Cardiac muscle cell (in vitro differentiated cells and primary cell): ENCODE measurements around the gene UBAC1. TPM values are rescaled to one million over a fixed set of nuclear protein-coding genes. Genes with fewer than 3 reads are reported as not detected.

Experiments used
- DNase-seq, 2 donors: peaks; one replicate each; pipeline versions ENCODE4 v3.0.0 to v3.0.0-alpha.2; 2010 to 2017; ENCODE audit warnings: low read depth in 1 of 2, low spot score in 1 of 2
- H3K27ac ChIP-seq: fragments of 200-600 bp; sonication (generic); 2 replicates; pipeline ENCODE4 v1.5.1; 2016
- H3K27me3 ChIP-seq: fragments of 200-600 bp; sonication (generic); 2 replicates; pipeline ENCODE4 v1.6.0; 2016; ENCODE audit warnings: control low read depth
- H3K36me3 ChIP-seq: fragments of 200-600 bp; sonication (generic); 2 replicates; pipeline ENCODE4 v1.5.1; 2016; ENCODE audit warnings: control low read depth
- H3K4me1 ChIP-seq: fragments of 200-600 bp; sonication (generic); 2 replicates; pipeline ENCODE4 v1.8.1; 2017; ENCODE audit warnings: low read depth, mild to moderate bottlenecking, mixed run types
- H3K4me3 ChIP-seq: fragments of 200-600 bp; sonication (generic); 2 replicates; pipeline ENCODE4 v1.5.1; 2016; ENCODE audit warnings: mild to moderate bottlenecking
- H3K9me3 ChIP-seq: fragments of 200-600 bp; sonication (generic); 2 replicates; pipeline ENCODE4 v1.5.1; 2017; ENCODE audit warnings: low read depth, mild to moderate bottlenecking, control low read depth
- polyA plus RNA-seq: library from polyadenylated mRNA; unstranded; fragments of >200 nt; fragmentation: Nextera tagmentation; extraction: Ambion mirVana; gene quantifications from 2 replicates; pipeline ENCODE4 v1.2.1, GENCODE V29; 2016
- total RNA-seq: library from RNA; depleted of rRNA; stranded (reverse); fragments of >200 nt; gene quantifications from 2 replicates; pipeline ENCODE4 v1.2.3, GENCODE V29; 2016
- TF ChIP-seq, protein P1 (sequence below): IDR thresholded peaks from 2 replicates; pipeline ENCODE4 v1.5.1; 2012; ENCODE audit warnings: low read depth, mild to moderate bottlenecking, low read length

Gene UBAC1
- total and polyA plus RNA-seq, 2 experiments from 2014 or later = 60.1 to 66.4 TPM

DNA sequence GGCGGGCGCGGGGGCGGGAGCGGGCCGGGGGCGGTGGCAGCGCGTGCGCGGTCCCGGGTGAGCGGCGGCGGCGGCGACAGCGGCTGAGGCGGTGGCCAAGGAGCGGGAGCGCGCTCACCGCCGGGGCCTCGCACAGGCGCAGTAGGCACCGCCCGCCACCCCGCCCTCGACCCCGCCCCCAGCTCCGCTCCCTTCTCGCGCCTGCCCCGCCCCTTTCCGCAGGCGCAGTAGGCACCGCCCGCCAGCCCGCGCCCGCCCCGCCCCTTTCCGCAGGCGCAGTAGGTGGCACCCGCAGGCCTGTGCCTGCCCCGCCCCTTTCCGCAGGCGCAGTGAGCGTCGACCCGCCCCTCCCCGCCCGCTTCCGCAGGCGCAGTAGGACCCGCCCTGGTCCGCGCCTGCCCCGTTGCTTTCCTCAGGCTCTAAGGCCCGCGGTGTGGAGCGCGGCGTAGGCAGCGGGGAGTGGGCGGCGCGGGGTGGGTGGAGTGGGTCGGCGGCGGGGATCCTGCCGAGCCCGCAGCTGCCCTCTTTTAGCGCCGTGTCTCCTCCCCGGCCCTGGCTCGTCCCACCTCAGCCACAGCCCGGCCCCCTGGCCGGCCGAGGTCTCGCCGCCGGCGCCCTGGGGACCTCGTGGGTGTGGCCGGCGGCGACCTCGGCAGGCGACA lies 53.6 kb downstream of the UBAC1 start, which contains the start of gene CAMSAP1:
TSS of gene CAMSAP1 (minus strand) at position 116 of the 662 bp plus-strand sequence. CDS start 387 bp downstream, outside the sequence.
- peak; percentile 97 for DNase-seq
- H3K9me3 ChIP-seq = no peaks in the 10 kb centered on the region
- peaks cover 11% of the 10 kb centered on the region for H3K4me1 ChIP-seq
- H3K27ac ChIP-seq = peak within 1 kb of the TSS; percentile 47
- H3K27me3 ChIP-seq = no peaks in the 10 kb centered on the region
- no peaks in the 10 kb centered on the region for H3K36me3 ChIP-seq
- TF ChIP-seq, protein P1, sequence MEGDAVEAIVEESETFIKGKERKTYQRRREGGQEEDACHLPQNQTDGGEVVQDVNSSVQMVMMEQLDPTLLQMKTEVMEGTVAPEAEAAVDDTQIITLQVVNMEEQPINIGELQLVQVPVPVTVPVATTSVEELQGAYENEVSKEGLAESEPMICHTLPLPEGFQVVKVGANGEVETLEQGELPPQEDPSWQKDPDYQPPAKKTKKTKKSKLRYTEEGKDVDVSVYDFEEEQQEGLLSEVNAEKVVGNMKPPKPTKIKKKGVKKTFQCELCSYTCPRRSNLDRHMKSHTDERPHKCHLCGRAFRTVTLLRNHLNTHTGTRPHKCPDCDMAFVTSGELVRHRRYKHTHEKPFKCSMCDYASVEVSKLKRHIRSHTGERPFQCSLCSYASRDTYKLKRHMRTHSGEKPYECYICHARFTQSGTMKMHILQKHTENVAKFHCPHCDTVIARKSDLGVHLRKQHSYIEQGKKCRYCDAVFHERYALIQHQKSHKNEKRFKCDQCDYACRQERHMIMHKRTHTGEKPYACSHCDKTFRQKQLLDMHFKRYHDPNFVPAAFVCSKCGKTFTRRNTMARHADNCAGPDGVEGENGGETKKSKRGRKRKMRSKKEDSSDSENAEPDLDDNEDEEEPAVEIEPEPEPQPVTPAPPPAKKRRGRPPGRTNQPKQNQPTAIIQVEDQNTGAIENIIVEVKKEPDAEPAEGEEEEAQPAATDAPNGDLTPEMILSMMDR = no peak
- peak within 1 kb of the TSS; percentile 73 for H3K4me3 ChIP-seq

DNA sequence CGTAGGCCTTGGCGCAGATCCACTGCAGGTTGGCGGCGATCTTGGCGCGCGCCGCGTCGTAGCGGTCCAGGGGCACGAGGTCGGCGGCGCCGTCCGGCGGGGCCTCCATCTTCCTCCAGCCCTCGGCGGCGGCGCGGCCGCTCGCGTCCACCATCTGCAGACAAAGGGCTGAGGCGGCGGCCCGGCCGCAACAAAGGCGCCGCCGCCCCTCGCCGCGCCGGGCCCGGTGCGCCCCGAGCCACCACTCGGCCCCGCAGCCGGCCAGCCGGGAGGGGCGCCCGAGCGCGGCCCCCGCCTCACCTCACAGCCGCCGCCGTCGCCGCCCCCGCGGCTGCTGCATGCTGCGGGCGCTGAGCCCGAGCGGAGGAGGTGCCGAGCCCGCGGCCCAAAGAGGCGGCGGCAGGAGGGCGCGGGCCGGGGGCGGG lies 54.2 kb downstream of the UBAC1 start:
- no peaks in the 10 kb centered on the region for H3K36me3 ChIP-seq
- no peaks in the 10 kb centered on the region for H3K27me3 ChIP-seq
- no peak overlapping the region for H3K27ac ChIP-seq
- peaks cover 11% of the 10 kb centered on the region for H3K4me1 ChIP-seq
- peak; percentile 57 to 71 for DNase-seq
- TF ChIP-seq, protein P1 = no peak
- no peaks in the 10 kb centered on the region for H3K9me3 ChIP-seq
- peak overlapping the region; percentile 73 for H3K4me3 ChIP-seq

DNA sequence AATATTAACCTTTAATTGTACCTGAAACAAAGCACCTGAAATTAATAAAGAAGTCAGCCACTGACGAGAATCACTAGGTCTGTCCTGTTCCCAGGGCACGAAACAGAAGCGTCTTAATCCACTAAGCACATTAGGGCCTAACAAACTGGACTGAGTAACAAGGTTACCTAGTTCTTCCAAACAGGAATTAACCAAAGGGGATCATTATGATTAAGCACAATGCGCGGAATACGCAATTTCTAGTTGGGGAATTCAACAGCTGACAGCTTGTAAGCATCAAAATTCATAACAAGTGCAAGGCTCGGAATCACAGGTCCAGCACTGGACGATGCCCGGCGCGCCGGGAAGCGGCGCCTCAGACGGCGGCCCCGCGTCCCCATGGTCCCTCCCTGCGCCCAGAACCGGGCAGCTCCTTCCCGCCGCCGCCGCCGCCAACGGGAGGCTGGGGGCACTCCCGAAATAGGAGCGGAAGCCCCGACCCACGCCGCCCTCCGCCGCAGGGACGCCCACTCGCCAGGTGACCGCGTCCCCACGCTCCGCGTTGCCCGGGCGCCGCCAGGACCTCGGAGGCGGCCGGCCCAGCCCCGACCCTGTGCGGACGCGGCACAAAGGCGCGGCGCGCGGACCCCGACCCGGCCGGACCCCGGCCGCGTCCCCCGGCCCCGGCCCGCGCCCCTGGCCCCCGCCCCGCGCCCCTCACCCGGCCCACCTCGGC lies 54.7 kb downstream of the UBAC1 start:
- H3K4me1 ChIP-seq = peaks cover 11% of the 10 kb centered on the region
- H3K9me3 ChIP-seq = no peaks in the 10 kb centered on the region
- H3K27ac ChIP-seq = no peak overlapping the region
- TF ChIP-seq, protein P1 = no peak
- H3K36me3 ChIP-seq = no peaks in the 10 kb centered on the region
- peak; percentile 55 to 60 for DNase-seq
- no peaks in the 10 kb centered on the region for H3K27me3 ChIP-seq
- H3K4me3 ChIP-seq = peak overlapping the region; percentile 73

DNA sequence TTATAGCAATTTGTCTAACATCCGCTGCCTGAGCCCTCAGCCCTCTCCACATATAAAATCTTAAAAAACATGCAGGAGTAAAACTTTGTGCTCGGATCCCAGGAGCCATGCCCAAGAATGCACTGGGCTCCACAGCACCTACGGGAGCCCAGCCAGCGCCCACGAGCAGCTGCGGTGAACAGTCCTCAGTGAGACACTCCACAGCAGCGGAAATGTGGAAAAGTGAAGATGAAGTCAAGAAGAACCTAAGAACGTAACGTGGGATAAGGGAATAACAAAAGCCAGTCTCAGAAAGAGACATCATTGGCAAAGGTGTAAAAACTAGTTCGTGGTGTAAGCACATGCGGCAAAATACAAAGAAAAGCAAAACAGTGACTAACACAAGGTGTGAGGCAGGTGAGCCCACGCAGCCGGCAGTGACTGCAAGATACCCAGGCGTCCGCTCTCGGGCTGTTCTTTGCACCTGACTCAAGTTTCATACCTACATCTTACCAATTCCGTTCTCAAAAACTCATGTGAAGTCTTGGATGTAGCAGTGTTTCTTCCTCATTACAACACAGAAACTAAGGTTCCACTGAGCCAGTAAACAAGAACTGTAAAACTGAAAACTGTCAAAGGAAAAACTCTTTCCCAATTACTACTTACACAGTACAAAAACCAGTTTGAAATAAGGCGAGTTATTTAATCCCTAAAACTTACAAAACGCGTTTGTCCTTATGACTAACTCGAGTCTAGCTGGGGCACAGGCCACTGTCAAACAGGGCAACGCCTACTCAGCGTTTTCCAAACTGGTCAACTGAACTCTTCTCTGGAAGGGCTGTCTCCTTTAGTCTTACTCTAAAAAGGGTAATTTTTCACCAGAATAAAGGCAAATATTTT lies 55.6 kb downstream of the UBAC1 start:
- no peaks in the 10 kb centered on the region for H3K9me3 ChIP-seq
- H3K4me1 ChIP-seq = peaks cover 11% of the 10 kb centered on the region
- H3K27ac ChIP-seq = no peak overlapping the region
- H3K4me3 ChIP-seq = peak overlapping the region; percentile 73
- no peaks in the 10 kb centered on the region for H3K27me3 ChIP-seq
- DNase-seq = no peak
- no peaks in the 10 kb centered on the region for H3K36me3 ChIP-seq
- TF ChIP-seq, protein P1 = no peak

DNA sequence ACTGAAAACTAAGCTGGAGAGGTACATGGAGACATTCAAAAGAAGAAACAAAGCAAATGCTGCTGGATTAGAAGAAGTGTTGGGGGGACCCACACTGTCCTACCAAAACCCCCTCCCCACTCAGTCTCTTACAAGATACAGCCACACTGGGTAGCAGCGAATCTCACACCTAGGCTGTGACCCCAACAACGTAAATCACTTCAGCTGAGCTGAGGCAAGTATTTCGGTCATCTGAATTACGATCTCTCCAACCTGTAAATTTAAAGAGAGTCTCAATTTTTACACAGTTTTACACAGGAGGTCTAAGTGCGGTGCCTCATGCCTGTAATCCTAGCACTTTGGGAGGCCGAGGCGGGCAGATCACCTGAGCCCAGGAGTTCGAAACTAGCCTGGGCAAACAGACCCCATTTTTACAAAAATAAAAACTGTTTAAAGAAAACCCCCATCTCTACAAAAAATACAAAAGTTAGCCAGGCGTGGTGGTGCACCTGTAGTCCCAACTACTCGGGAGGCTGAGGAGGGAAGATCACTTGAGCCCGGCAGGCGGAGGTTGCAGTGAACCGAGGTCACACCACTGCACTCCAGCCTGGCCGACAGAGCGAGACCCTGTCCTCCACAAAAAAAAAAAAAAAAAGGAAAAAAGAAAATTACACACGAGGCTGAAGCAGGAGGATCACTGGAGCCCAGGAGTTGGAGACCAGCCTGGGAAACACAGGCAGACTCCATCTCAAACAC lies 57.2 kb downstream of the UBAC1 start:
- Histone ChIP-seq H3K9me3 (no peaks in the 10 kb centered on the region), H3K27me3 (no peaks in the 10 kb centered on the region), H3K4me1 (peaks cover 11% of the 10 kb centered on the region), H3K36me3 (no peaks in the 10 kb centered on the region), H3K27ac (no peak overlapping the region), H3K4me3 (no peak overlapping the region)
- TF ChIP-seq, protein P1 = no peak
- no peak for DNase-seq
